Fibroblast of skin of left biceps (primary cell): ENCODE data around the gene ZNF609.

Experiments
- DNase-seq, 2 experiments: peaks; one replicate each; pipeline ENCODE4 v3.0.0-alpha.2; 2013; ENCODE audit warnings: low read depth in 2 of 2

ZNF609 gene

GRCh38 chr15:64717735-64718495 lies 257.5 kb downstream of the ZNF609 start:
- no peak for DNase-seq

DNA sequence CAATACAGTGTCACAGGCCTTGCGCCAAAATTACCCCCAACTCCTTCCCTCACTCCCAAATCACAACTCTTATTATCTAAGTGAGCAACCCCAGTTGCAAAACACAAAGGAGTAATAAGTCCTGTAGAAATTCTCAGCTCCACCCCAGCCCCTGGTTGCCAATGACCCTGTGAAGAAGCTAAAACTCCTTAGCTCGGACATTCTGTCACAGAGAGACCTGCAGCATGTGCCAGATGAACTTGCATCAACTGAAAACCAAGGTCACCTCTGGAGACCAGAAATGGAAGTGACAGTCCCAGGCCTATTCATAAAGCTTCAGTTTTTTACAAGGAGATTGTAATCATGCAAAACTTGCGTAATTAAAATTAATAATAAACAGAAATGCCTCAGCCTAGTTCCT lies 259.8 kb downstream of the ZNF609 start:
- no peak for DNase-seq

DNA sequence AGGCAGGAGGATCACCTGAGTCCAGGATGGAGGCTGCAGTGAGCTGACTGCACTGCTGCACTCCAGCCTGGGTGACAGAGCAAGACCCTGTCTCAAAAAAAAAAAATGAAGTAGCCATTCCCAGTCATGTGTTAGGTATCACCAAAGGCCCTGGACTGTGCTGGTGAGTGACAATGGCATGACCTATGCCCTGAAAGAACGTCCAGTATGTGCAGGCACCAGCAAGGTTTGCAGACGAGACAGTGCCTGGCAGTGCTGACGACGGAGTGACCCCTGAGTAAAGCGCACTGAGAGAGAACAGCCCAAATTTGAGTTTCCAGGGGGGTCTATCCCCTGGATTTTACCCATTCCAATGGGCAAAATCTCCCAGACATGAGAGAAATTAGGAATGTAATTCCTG lies 269.8 kb downstream of the ZNF609 start:
- DNase-seq, result no peak

GRCh38 chr15:64731012-64731804 lies 270.8 kb downstream of the ZNF609 start:
- peak in 1 of 2 experiments; percentile 19 for DNase-seq

DNA sequence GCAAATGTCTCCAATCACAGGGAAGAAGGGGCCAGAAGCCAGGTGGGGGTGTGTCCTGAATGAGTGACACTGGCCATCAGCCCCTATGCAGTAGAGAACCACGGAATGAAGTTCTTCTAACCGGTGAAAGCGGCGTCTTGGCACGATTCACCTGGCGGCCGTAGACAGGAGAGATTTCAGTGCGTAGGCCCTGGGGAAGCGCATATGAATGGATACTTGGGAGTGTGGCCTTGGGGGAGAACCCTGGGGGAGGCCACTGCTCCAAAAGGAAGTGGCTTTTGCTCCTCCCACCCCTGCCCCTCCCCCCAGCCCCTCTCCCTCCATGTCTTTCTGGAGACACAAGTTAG lies 271.4 kb downstream of the ZNF609 start:
- no peak for DNase-seq

DNA sequence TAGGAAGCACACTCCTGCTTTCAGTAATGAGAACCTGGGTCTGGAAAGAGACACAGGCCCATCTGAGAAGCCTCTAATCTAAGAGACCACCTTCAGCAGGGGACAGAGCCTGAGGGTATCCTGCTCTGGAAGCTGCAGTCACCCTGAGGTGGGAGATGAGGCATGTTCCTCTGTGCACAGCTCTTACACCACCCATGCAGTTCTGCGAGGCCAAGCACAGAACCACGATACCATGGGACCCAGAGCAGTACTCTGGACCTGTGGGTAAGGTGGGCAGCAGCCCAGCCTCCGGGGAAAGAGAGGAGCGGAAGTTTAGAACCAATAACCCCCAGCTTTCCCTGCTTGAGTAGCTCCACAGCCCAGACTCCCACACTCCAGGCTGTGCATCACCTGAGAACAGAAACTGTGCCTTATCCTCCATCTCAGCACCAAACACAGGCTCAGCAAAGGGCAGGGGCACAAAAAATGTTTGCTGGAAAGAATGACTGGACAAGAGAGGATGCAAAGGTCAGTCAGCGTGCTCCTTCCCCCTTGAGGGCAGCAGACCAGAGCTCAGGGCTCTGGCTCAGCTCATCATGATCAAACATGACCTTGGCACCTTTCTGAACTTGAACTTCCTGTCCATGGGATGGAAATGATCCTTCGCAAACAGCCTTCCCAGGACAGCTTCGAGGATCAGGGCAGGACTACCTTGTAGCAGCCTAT lies 271.9 kb downstream of the ZNF609 start:
- DNase-seq, result no peak
